Right lobe of liver (tissue), 4 donors: ENCODE results near the gene GFRA1.

Experiments used
- CTCF ChIP-seq, 4 donors: fragments of 200-600 bp in 3 of 4; fragments of 450-650 bp in 1 of 4; IDR thresholded peaks; one replicate each; pipeline versions ENCODE4 v1.5.1 to v1.8.0; 2016 to 2022; ENCODE audit warnings: antibody characterized with exemption in 4 of 4, mild to moderate bottlenecking in 2 of 4
- POLR2A ChIP-seq: fragments of 450-650 bp; IDR thresholded peaks from one replicate; pipeline ENCODE4 v1.6.1; 2017; ENCODE audit warnings: antibody characterized with exemption, mild to moderate bottlenecking
- donor health status: DM: no; HTN: no; CAD: no.
- donor health status: DM: no; HTN: no; CAD: no.
- donor health status: DM: no; HTN: yes; CAD: no.

DNA sequence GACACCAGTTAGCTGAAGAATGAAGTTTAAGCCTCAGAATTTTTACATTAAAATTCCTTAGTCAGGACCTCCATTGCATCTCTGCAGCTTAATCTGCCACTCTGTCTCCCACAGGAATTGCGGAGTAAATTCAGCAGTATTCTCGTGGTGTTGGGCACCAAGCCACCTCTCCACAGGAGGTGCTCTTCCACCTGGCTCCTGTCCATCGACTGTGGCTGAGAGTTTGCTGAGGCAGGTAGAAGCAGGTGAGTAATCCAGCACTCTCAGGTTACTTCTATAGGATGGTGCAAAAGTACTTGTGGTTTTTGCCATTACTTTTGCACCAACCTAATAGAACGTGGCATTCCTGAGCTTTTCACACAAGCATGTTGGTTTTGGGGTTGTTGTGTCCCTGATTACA is 134.1 kb downstream of the GFRA1 start:
- TF ChIP-seq CTCF (IDR thresholded peaks at IDR 0.05) (no peak), POLR2A (no peak)
